Body of pancreas (tissue), 4 donors: ENCODE results near the gene ZGRF1. TPM values are rescaled to one million over a fixed set of nuclear protein-coding genes. Genes with fewer than 3 reads are reported as not detected.

ENCODE experiments used
- ATAC-seq: fragments of 150-250 bp; one replicate; pipeline ENCODE4 v1.9.1; 2016
- DNase-seq, 4 donors: peaks; one replicate each; pipeline ENCODE4 v3.0.0-alpha.2; 2019
- H3K27ac ChIP-seq, 4 donors: fragments of 200-600 bp; sonication (generic); 1 replicate in 3 of 4; 2 replicates in 1 of 4; pipeline versions ENCODE4 v1.5.1 to v1.6.1; 2016 to 2019; ENCODE audit warnings: mild to moderate bottlenecking in 1 of 4, mixed read lengths in 1 of 4, moderate library complexity in 1 of 4
- H3K27me3 ChIP-seq, 2 donors: fragments of 200-600 bp; sonication (generic); one replicate each; pipeline ENCODE4 v1.6.0; 2016; ENCODE audit warnings: mild to moderate bottlenecking in 1 of 2
- H3K36me3 ChIP-seq, 2 donors: fragments of 200-600 bp; sonication (generic); replicated peaks in 1 of 2; 2 replicates each; pipeline ENCODE4 v1.5.1; 2016; ENCODE audit warnings: low read depth in 2 of 2; ENCODE audit not compliant: insufficient read depth in 1 of 2
- H3K4me1 ChIP-seq: fragments of 200-600 bp; sonication (generic); one replicate; pipeline ENCODE4 v1.6.0; 2016
- H3K4me3 ChIP-seq, 2 donors: fragments of 200-600 bp; sonication (generic); 1 replicate in 1 of 2; 2 replicates in 1 of 2; pipeline ENCODE4 v1.5.1; 2016 to 2019
- H3K9me3 ChIP-seq, 3 donors: fragments of 200-600 bp; sonication (generic); 1 replicate in 2 of 3; 2 replicates in 1 of 3; pipeline ENCODE4 v1.5.1; 2016
- POLR2A ChIP-seq, 3 donors: fragments of 450-650 bp; IDR thresholded peaks; one replicate each; pipeline ENCODE4 v1.6.1; 2016; ENCODE audit warnings: antibody characterized with exemption in 3 of 3, mild to moderate bottlenecking in 2 of 3
- WGBS, 2 donors: methylation state at CpG; one replicate each; pipeline ENCODE4 v1.1.5; 2017; 5-methylcytosine and 5-hydroxymethylcytosine counted together
- intact Hi-C: fragments of 100-400 bp; cut with DNase I; formaldehyde crosslinking; loops from one replicate; pipeline ENCODE4 v1.15.1; 2023
- total RNA-seq, 2 donors: library from RNA; depleted of rRNA; stranded (reverse); fragments of >200 nt; gene quantifications; one replicate each; pipeline ENCODE4 v1.1.0, GENCODE V29; 2016
- TF ChIP-seq, protein P1 (sequence below), 7 experiments: fragments of 450-650 bp in 4 of 7; fragments of 200-600 bp in 3 of 7; sonication (generic) in 3 of 7; IDR thresholded peaks; one replicate each; pipeline ENCODE4 v1.5.1; 2016 to 2019; ENCODE audit warnings: antibody characterized with exemption in 7 of 7

The ZGRF1 gene
- total RNA-seq, 2 donors from 2014 or later: 1.3 to 3.4 TPM

DNA sequence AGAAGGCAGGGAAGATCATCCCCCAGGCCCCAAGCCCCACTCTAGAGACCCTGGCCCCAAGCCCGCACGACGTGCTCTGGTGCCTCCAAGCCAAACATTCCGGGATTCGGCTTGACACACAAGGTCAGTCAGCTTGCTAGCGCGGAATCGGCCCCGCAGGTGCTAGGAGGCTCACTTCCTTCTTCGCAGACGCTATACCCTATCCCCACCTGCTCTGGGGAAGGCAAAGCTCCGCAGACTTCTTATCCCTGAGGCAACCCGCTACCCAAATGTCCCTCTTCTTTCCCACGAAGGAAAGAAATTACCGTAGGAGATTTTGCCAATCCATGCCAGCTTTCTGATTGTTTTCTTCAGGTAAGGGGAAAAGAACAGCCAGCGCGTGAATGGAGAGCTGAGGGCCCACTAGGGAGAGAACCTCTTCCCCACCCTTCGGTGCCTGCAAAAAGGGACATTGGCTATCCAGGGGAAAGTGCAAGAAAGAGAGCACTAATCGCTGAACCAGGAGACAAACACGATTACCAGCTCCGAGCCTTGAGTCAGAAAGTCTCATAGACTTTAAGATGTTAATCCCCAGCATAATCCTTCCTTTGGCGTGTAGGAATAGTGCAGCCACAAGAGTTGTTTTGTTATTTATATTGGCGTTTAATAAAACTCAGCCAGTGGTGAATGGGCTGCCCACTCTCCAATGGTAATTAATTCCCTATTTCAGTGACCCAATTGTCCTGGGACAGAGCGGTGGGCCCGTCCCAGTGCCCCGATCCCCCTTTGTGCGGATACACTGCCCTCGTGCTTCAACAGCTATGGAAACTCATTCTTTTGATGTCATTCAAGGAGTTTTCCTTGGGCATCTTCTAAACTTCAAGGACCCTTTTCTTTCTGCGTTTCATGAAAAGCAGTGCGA lies 115.3 kb downstream of the ZGRF1 start:
- TF ChIP-seq POLR2A (IDR thresholded peaks at IDR 0.05): no peak
- TF ChIP-seq, protein P1, sequence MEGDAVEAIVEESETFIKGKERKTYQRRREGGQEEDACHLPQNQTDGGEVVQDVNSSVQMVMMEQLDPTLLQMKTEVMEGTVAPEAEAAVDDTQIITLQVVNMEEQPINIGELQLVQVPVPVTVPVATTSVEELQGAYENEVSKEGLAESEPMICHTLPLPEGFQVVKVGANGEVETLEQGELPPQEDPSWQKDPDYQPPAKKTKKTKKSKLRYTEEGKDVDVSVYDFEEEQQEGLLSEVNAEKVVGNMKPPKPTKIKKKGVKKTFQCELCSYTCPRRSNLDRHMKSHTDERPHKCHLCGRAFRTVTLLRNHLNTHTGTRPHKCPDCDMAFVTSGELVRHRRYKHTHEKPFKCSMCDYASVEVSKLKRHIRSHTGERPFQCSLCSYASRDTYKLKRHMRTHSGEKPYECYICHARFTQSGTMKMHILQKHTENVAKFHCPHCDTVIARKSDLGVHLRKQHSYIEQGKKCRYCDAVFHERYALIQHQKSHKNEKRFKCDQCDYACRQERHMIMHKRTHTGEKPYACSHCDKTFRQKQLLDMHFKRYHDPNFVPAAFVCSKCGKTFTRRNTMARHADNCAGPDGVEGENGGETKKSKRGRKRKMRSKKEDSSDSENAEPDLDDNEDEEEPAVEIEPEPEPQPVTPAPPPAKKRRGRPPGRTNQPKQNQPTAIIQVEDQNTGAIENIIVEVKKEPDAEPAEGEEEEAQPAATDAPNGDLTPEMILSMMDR (IDR thresholded peaks at IDR 0.05): no peak
- H3K36me3 ChIP-seq: no peaks in the 10 kb centered on the region
- peaks cover 31% of the 10 kb centered on the region for H3K4me1 ChIP-seq
- H3K27me3 ChIP-seq: peaks cover 0 to 44% of the 10 kb centered on the region in 2 donors
- ATAC-seq (no peak), DNase-seq (peak in 1 of 4 donors; percentile 14)
- intact Hi-C loops: no loop called here
- H3K9me3 ChIP-seq: no peaks in the 10 kb centered on the region
- 9 to 17% methylated on average over 27 to 30 of the region's 30 CpGs for WGBS, 2 donors
- no peak overlapping the region for H3K4me3 ChIP-seq
- no peak overlapping the region for H3K27ac ChIP-seq

DNA sequence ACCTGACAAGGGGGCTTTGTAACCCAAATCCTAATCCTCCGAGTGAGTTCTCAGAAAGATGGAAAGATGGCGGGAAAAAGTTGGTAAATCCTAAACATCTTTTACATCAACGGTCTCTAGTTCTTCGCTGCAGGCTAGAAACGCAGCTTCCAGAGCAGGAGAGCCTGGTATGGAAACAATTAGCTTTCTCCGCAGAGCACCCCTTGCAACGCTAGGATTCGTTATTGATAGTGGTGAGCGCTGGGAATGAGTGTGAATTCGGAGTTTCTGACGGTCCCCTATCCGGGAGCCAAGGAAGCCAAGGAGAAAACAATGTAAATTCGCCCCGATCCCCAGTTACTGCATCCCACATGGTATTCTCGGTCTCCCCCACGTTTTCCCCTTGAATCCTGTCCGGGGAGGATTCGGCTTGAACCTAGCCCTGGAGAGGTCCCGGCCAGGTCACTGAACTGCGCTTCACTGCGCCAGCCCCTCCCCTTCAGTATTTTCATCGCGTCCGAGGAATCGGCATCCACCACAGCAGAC lies 116.0 kb downstream of the ZGRF1 start:
- TF ChIP-seq, protein P1 (IDR thresholded peaks at IDR 0.05): no peak
- TF ChIP-seq POLR2A (IDR thresholded peaks at IDR 0.05): no peak
- ATAC-seq: no peak
- 4 to 7% methylated on average over 15 to 25 of the region's 25 CpGs for WGBS, 2 donors

DNA sequence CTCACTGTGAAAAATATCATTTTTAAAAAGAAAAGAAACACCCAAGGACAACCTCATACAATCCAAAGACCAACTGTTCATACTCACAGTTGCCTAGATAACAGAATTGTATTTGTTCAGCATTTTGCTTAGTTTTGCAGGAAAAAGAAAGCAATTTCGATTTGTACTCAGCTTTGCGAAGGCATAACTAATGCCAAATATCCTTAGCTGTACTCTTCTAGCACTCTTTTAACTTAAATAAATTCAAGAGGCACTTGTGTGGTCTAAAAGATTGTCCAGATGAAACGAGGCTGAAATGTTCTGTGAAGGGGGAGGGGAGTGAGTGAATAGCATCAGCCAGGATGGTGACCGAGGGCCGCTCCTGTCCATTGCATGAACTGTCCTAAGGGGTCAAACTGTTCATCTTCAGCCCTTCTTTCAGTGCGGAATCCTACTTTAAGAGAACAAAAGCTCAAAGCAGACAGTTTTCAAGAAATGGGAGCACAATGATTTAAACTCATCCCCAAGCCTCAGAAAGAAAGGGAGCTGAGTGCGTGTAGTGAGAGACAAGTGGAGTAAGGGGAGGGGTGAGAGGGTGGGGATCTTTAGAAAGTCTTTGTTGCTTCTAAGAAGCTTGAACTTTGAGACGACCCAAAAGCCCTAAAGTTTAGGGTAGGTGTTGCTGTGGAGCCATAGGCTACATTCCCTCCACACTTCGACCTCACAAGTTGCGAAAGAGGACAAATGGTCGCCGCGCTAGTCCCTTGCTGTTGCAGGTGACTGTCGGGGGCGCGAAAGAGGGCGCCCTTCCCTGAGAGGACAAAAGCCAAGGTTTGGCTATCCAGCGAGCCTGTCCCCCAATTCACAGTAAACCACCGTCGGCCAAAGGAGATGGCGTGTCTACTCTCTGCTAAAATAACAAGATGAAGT lies 116.8 kb downstream of the ZGRF1 start:
- DNase-seq (no peak), ATAC-seq (no peak)
- Histone ChIP-seq H3K4me3 (no peak overlapping the region), H3K9me3 (no peaks in the 10 kb centered on the region), H3K27me3 (peaks cover 0 to 51% of the 10 kb centered on the region in 2 donors), H3K27ac (no peak overlapping the region), H3K4me1 (peaks cover 44% of the 10 kb centered on the region), H3K36me3 (no peaks in the 10 kb centered on the region)
- no peak for TF ChIP-seq POLR2A (IDR thresholded peaks at IDR 0.05)
- TF ChIP-seq, protein P1 (IDR thresholded peaks at IDR 0.05): no peak
- WGBS, 2 donors: 7 to 8% methylated on average over 21 of the region's 21 CpGs
- intact Hi-C loops: no loop called here

More for the DNA sequence above, 116.0 kb downstream of the ZGRF1 start:
- no peak for DNase-seq
- Histone ChIP-seq H3K4me1 (peaks cover 38% of the 10 kb centered on the region), H3K36me3 (no peaks in the 10 kb centered on the region), H3K4me3 (no peak overlapping the region), H3K27me3 (peaks cover 0 to 45% of the 10 kb centered on the region in 2 donors), H3K27ac (no peak overlapping the region), H3K9me3 (no peaks in the 10 kb centered on the region)
- intact Hi-C loops: no loop called here

DNA sequence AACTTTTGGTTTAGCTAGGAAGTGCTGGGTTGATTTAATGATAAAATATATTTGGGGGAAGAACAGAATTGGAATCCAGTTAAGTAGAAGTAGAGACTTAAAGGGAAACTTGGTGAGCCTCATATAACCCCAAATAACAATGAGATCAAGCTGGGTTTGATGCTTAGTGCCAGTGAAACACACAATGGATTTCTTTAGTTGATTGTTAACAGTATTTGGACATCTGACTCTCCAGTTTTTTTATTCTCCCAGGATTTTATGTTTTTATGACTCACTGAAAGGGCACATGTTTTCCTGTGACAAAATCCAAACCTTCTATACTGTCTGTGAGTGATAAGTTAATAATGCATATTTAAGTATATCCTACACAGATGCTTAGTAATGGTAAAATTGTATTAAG lies 118.0 kb downstream of the ZGRF1 start:
- no peak overlapping the region for H3K4me3 ChIP-seq
- DNase-seq: no peak
- intact Hi-C loops: no loop called here

More for the DNA sequence above, 118.0 kb downstream of the ZGRF1 start:
- Histone ChIP-seq H3K27ac (no peak overlapping the region), H3K36me3 (no peaks in the 10 kb centered on the region), H3K27me3 (peaks cover 0 to 59% of the 10 kb centered on the region in 2 donors), H3K9me3 (no peaks in the 10 kb centered on the region), H3K4me1 (peaks cover 46% of the 10 kb centered on the region)
- no peak for ATAC-seq
- TF ChIP-seq POLR2A (IDR thresholded peaks at IDR 0.05): no peak
- TF ChIP-seq, protein P1 (IDR thresholded peaks at IDR 0.05): no peak
